WTC11 (cell line): ENCODE measurements around the gene ADCY10.

Experiments
- CREB1 ChIP-seq: sonication (generic); formaldehyde crosslinking; IDR thresholded peaks from 2 replicates; pipeline ENCODE4 v1.8.0; 2023; ENCODE audit warnings: mild to moderate bottlenecking, missing genetic modification reagents
- TF ChIP-seq, protein P1 (sequence below): fragments of 200-600 bp; IDR thresholded peaks from 2 replicates; pipeline ENCODE4 v1.8.0; 2022; ENCODE audit warnings: antibody characterized with exemption
- TF ChIP-seq, protein P2 (sequence below): sonication (generic); formaldehyde crosslinking; IDR thresholded peaks from 2 replicates; pipeline ENCODE4 v1.8.0; 2022; ENCODE audit warnings: mild to moderate bottlenecking, missing genetic modification reagents
- TF ChIP-seq, protein P3 (sequence below): sonication (generic); formaldehyde crosslinking; IDR thresholded peaks from 2 replicates; pipeline ENCODE4 v1.8.1; 2022; ENCODE audit warnings: low read depth, missing genetic modification reagents, borderline replicate concordance

DNA sequence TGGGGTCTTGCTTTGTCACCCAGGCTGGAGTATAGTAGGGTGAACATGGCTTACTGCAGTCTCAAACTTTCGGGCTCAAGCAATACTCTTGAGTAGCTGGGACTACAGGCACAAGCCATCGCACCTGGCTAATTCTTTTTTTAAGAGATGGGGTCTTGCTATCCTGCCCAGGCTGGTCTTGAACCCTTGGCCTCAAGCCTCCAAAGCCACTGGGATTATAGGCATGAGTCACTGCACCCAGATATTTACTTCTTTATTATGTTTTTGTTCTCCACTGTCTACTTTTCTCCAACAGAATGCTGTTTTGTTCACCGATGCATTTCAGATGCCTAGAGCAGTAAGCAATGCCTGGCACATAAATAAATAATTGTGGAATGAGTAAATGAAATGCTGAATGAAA, 72.4 kb downstream of the ADCY10 start:
- TF ChIP-seq, protein P1, sequence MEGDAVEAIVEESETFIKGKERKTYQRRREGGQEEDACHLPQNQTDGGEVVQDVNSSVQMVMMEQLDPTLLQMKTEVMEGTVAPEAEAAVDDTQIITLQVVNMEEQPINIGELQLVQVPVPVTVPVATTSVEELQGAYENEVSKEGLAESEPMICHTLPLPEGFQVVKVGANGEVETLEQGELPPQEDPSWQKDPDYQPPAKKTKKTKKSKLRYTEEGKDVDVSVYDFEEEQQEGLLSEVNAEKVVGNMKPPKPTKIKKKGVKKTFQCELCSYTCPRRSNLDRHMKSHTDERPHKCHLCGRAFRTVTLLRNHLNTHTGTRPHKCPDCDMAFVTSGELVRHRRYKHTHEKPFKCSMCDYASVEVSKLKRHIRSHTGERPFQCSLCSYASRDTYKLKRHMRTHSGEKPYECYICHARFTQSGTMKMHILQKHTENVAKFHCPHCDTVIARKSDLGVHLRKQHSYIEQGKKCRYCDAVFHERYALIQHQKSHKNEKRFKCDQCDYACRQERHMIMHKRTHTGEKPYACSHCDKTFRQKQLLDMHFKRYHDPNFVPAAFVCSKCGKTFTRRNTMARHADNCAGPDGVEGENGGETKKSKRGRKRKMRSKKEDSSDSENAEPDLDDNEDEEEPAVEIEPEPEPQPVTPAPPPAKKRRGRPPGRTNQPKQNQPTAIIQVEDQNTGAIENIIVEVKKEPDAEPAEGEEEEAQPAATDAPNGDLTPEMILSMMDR, result no peak
- TF ChIP-seq, protein P2, sequence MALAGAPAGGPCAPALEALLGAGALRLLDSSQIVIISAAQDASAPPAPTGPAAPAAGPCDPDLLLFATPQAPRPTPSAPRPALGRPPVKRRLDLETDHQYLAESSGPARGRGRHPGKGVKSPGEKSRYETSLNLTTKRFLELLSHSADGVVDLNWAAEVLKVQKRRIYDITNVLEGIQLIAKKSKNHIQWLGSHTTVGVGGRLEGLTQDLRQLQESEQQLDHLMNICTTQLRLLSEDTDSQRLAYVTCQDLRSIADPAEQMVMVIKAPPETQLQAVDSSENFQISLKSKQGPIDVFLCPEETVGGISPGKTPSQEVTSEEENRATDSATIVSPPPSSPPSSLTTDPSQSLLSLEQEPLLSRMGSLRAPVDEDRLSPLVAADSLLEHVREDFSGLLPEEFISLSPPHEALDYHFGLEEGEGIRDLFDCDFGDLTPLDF (CRISPR knock-in tag), result no peak
- no peak for TF ChIP-seq CREB1 (CRISPR knock-in tag)
- TF ChIP-seq, protein P3, sequence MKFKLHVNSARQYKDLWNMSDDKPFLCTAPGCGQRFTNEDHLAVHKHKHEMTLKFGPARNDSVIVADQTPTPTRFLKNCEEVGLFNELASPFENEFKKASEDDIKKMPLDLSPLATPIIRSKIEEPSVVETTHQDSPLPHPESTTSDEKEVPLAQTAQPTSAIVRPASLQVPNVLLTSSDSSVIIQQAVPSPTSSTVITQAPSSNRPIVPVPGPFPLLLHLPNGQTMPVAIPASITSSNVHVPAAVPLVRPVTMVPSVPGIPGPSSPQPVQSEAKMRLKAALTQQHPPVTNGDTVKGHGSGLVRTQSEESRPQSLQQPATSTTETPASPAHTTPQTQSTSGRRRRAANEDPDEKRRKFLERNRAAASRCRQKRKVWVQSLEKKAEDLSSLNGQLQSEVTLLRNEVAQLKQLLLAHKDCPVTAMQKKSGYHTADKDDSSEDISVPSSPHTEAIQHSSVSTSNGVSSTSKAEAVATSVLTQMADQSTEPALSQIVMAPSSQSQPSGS, result no peak
